ENCODE data around the gene DCP1B.

Gene DCP1B

DNA sequence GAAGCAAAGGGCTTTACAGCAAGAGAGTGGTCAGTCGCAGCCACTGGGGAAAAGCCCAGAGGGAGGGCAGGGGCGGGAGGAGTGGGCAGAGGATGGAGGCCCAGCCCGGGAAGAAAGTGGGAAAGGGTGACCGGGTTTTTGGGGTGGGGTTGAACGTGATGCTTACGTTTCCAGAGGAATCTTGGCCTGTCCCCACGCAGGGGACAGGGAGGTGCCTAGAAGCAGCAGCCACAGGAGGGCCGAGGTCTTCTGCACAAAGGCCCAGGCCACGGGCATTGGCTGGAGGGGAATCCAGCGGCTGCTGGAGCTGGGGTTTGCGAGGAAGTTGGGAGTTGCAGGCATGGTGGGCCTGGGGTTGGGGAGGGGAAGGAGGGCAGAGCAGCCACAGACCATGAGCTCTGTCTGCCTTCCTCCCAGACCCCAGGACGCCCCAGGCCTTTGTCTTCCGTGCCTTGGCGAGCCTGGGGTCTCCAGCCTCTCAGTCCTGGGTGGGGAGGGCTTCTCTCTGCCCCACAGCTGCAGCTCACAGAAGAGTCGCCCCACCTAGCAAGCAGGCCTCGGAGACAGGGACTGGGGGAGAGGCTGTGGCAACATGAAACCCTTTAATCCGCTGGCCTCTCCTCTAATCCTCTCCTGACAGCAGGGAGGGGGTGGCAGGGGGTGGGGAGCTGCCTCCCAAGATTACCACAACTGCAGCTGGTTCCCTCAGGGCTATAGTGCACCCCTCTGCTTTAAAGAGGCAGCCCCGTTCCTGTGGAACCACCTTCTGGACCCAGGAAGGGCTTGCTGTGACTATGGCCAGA is 86.0 kb downstream of the DCP1B start, which contains the start of gene CACNA2D4:
Gene CACNA2D4, minus strand, starts transcription at position 572 of the 803 bp plus-strand sequence. Its CDS starts 179 bp downstream, at position 393.
- no peak for DNase-seq

DNA sequence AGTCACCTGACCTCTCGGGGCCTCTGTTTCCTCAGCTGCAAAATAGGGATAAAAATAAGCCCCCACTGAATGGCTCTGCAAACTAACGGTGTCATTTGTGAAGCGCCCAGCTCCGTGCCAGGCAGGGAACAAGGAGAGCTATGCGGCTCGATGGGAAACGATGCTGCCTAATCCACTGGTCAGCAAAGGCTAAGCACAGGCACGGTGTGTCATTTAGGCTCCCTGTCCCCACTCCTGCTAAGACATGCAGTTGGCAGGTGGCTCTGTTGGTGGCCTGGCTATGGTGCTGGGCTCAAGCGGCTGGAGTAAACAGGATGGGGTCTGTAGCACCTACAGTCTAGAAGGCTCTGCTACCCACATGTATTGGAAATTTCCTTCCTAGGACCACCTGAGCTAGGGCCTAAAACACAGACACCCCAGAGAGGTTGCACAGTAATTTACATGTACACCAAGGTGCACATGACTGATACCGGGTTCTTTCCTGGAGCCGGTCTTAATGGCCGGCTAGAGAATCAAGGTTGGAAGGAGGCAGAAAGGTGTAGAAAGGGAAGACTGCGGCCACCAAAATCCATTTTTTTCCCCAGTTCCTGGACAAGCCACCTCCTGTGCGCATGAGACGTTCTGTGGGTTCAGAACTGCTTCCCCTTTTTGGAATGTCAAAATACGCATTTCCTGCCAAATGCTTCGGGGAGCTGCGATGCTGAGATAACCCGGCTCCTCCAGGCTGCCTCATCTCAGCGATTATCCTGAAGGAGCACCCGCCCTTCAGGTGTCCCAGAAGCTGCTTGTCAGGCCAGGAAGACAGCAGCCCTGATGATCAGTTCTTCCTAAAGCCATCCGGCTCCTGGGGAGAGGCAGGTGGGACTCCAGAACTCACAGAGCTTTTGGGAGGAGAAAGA is 86.8 kb downstream of the DCP1B start:
- no peak for DNase-seq

DNA sequence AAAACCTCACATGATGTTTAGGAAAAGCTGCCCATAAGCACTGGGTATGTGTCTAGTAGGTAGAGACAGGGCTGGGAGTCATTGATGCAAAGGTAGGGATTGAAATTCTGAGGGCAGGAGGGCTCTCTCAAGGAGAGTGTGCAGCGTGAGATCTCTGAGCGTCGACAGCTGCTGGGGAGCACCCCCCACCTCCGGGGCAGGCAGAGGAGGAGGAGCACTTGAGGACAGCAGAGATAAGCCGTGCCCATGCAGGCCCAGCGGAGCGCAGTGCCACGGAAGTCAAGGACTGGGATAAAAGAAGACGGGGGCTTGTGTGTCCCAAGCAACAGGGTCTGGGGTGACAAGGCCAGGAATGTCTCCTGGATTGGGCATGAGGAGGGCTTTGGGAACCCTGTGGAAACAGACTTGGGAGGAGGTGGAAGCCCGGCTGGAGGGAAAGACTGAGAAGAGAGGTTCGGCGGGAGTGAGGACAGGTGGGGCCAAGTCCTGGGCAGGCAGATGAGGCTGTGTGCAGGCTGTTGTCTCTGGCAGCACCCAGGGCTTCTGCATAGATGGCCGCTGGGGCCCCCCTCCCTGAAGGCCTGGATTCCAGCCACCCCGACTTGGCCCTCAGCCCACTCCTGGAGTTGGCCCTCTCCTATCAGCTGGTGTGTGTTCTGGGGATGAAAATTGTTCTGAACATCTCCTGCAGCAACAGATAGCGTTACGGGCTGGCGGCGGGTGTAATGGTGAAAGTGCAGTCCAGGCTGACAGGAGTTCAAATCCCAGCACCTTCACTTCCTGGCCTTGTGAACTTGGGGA is 87.7 kb downstream of the DCP1B start:
- peak; percentile 84 for DNase-seq

DNA sequence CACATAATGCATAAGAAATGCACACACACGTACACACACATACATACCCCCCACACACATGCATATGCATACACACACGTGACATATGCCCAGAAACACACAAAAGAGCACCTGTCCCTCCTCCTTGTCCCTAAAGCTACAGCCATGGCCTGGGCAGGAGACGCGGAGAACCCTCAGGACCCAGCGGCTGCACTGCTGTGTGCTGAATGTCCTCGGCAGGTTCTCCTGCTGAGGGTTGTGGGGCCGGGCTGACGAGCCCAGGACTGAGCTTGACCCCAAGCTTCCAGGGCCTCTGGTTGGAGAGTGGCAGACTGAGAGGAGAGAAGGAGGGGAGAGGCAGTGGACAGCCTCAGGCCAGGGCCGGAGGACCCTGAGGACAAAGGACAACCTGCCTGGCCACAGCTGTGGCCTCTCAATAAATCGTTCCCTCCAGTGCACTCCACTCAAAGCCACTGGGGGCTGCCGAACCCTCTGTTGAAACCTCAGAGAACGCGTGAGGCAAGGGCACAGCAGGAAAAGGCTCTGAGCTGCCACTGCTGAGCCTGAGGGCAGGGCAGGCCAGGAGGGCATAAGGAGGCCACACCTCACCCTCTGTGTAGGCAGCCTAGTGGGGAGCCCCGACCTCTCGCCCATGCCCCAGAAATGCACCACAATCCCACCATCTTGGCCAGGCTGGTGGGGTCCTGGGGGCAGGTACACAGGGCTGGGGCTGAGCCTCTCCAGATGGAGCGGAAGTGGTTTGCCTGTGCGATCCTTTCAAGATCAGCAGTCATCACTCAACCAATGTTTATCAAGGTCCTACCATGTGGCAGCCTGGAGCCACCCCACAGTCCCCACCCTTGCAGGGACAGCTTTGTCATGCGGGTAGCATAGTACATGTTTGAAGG is 88.9 kb downstream of the DCP1B start:
- DNase-seq = no peak

DNA sequence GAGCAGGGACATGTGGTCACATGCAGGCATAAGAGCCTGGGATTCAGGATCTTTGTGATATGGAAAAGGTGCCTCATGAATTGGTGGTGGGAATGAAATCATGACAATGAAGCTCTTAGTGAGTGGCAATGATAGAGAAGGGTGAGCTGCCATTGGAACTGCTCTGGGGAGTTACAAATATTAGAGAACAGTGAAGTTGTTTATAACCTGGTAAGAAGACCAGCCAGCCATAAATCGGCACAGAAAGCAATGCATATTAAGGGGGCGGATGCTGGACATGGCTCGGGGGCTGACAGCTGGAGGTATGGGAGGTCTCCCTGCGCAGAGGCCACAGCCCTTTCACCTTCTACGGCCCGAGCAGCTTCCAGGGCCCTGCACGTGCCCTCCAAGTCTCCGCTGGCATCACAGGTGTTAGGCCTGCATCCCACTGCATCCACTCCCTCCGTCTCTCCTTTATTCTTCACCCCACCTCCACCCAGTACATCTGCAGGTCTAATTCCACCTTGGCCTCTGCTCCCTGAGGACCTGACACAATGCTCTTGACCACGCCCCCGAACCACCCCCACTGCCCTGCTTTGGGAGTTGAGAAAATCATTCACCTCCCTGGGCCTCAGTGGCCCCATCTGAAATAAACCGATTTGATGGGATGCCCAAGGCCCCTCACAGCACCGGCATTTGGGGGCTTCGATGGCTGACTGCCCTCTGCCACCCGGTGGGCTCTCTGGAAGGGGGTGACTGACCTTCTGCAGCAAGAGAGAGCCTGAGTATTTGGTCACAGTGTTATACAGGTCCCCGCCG is 89.9 kb downstream of the DCP1B start:
- DNase-seq = no peak

DNA sequence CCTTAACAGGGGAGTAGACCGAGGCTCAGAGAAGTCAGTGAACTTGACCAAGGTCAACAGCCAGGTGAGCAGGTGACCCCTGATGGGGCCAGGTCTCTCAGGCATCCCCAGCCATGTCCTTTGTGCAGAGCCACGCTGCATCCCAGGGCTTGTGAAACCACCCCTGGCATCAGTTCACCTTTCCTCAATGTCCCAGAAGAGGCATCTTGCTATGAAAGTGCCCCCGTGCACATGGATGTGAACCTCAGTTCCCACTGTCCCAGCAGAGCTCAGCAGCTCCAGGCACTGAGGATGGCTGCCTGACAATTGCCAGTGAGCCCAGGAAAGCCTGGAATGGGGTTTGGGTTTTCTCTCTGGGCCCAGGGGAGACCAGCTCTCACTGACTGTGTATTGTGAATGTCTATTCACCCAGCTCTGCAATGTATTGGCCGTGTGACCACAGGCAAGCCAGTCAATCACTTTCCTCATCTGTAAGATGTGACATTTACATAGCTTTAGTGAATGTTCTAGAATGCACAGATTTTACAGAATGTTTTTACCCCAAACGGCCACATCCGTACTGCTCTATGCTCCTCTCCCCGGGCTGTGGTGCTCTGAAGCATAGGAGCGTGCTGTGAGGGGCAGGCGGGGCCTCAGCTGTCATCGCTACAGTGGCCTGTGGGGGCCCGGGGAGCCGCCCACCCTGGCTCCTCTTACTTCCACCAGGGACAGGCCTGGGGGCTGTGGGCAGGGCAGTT is 90.7 kb downstream of the DCP1B start:
- no peak for DNase-seq

DNA sequence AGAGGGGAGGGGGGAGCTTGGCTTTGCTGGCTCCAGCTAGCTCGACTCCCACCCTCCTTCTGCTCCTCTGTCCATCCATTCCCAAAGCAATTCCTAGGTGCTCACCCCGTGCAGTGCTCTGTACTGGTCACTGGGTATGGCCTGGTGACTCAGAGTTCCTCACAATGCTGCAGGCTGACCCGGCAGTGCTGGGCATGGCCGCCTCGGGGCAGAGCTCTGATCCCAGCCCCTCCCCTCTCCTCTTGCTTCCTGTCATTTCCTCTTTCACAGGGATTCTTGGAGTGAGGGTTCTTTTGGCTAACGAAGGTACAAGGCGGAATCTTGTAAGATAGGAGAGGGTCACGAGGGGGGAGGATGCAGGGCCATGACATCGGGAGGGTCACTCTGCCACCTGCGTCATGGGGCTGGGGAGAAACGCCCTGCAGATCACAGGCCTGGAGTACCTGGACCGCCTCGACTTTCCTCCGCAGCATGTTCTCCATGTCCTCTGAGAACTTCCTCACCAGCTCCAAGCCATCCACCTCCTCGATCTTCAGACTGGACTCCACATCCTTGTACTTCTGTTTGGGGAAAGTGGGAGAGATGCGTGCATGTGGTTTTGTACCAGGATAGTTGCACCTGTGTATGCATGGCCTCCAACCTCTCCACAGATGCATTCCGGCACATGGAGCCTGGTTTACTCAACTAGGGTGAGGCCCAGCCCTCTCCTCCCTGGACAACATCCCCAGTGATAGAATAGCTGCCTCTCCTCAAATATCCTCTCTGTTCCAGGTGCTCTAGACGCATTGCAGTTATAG is 91.5 kb downstream of the DCP1B start:
- no peak for DNase-seq

DNA sequence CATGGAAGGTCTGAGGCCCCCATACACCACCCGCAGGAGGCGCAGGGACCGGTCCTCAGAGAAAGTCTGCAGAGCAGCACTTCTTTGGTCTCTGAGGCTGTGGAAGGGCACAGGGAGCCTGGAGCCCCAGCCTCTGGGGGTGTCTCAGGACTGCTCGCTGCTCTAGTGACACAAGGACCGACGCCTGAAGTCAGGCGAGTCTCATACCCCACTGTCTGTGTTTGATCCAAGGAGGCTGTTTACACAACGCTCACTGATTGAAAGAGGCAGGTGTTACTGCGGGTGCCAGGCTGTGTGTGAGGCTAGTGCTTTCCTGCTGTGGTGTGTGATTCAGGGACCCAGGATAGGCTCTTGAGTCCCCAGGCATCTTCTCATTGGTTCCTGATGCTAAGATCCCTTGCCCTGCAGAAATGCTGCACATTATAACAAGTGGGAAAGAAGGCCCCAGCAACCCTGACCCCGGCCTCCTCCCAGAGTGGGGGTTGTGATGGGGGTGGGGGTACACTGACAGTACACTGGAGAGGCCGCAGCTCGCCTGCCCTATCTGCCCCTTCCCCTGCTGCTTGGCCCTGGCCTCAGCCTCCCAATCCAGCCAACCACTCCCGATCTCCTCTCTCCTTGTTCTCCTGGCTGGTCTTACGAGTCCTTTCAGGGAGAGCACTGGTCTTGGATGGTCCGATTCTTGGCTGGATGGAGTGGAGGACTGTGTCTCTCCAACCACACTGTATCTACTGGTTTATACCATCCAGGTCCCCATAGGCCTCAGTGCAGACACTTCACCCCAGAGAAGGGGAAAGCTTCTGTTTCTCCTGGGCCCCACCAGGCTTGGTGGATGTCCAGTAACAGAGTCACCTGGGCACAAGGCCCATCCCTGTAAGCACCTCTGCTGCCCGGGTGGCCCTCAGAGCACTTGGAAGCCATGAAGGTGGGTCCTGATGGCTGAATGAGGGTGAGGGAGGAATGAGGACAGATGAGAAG is 92.4 kb downstream of the DCP1B start:
- peak; percentile 31 for DNase-seq

DNA sequence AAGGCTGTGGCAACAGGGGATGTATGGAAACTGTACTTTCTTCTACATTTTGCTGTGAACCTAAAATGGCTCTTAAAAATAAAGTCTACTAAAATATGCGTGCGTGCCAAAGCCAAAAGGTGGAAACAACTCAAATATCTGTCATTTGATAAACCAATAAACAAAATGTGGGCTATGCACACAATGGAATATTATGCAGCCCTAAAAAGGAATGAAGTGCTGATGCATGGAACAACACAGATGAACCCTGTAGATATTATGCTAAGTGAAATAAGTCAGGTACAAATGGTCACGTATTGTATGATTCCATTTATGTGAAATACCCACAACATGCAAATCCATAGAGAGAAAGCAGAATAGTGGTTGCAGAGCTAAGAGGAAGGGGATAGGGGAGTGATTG is 93.8 kb downstream of the DCP1B start:
- DNase-seq = no peak

DNA sequence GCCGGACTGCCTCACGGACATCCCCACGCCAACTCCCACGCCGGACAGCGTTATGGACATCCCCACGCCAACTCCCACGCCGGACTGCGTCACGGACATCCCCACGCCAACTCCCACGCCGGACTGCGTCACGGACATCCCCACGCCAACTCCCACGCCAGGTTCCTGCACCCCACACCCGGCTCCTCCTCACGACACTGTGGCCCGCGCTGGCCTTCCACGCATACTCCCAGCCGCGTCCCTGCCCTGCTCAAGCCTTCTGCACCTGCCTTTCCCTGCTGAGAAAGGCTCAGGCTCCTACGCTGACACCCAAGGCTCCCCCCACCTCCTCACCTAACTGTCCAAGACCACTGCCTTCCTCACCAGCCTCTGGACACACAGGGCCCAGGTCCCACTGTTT is 95.5 kb downstream of the DCP1B start:
- DNase-seq = no peak

DNA sequence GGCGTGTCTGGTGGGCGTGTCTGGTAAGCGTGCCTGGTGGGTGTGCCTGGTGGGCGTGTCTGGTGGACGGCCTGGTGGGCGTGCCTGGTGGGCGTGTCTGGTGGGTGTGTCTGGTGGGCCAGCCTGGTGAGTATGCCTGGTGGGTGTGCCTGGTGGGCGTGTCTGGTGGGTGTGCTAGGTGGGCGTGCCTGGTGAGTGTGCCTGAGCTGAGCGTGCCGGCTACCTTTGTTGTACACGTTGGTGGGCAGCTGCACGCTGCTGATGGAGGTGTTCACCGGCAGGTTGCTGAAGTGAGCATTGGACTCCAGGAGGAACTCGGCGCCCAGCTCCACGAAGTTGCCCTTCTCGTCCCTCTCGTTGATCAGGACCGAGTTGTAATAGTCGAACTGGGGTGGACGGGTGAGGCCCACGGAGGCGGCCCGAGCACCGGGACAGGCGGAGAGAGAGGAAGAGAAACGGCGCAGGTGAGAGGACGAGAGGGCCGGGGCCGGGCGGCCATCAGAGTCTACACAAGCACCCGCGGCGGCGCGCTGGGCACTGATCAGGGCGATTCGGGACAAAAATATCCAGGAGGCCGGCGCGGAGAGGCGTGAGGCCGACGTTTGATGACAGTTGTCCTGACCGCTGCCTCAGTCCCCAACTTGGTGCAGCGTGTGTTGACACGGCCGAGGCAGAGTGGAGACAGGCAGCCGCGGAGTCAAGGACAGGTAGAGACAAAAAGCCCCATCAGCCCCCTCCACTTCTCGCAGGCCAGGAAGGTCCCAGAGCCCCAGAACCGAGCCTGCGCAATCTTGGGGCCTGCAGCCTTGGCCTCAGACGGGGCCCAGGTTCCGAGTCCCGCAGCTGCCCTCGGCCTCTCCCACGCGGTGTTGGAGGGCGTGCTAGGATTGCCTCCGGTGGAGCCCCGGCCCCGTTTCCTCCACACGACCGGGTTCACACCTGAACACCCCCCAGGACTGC is 96.3 kb downstream of the DCP1B start:
- DNase-seq = no peak

DNA sequence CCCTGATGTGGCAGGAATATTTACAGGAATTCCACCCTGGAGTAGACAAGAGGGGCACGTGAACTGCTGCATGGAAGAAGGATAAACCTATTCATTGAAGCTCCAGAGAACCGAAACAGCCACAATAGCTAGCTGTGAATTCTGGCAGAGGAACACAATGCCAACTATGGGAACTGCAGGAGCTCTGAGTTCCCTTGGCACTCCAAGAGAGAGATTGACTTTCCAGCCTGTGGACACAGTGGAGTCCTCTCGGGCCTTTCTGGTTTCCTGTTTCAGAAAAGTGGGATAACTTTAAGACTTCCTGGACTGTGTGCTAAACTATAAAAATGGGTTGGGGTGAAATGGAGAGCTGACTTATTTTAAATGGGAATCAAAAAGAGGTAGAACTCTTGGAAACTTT is 97.7 kb downstream of the DCP1B start:
- no peak for DNase-seq

DNA sequence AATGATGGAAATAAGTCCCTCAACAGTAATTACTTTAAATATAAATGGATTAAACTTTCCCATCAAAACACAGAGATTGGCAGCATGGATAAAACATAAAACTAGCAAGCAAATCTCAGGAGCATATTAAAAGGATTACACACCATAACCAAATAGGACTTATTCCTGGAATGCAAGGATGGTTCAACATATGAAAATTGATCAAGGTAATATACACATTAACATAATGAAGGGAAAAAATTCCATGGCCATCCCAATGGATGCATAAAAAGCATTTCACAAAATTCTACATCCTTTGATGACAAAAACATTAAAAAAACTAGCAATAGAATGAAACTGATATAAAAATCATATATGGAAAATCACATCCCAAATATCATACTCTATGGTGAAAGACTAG is 99.4 kb downstream of the DCP1B start:
- DNase-seq = no peak

DNA sequence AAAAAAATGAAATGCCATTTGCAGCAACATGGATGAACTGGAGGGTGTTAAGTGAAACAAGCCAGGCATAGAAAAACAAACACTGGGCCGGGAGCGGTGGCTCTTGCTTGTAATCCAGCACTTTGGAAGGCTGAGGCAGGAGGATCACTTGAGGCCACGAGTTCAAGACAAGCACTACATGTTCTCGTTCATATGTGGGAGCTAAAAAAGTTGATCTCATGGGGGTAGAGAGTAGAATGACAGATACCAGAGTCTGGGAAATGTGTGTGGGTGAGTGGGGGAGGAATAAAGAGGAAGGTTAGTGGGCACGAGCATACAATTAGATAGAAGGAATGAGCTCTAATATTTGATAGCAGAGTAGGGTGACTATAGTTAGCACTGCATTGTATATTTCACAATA is 107.3 kb downstream of the DCP1B start:
- DNase-seq = no peak
